Duodenal mucosa (tissue), 2 donors: Measurements from ENCODE around the gene DMD.

Source experiments
- H3K27ac ChIP-seq: one replicate; pipeline ENCODE4 v1.7.0; 2013; ENCODE audit warnings: low read depth, low read length
- H3K27me3 ChIP-seq, 2 donors: one replicate each; pipeline ENCODE4 v1.7.0; 2013; ENCODE audit warnings: low read length in 2 of 2, control low read depth in 1 of 2; ENCODE audit not compliant: insufficient read depth in 2 of 2, control insufficient read depth in 1 of 2
- H3K36me3 ChIP-seq, 2 donors: one replicate each; pipeline ENCODE4 v1.7.0; 2013; ENCODE audit warnings: low read length in 2 of 2, control low read depth in 1 of 2; ENCODE audit not compliant: insufficient read depth in 2 of 2, control insufficient read depth in 1 of 2
- H3K4me1 ChIP-seq, 2 donors: one replicate each; pipeline ENCODE4 v1.7.0; 2013; ENCODE audit warnings: low read length in 2 of 2, control low read depth in 1 of 2; ENCODE audit not compliant: insufficient read depth in 2 of 2, control insufficient read depth in 1 of 2
- H3K4me3 ChIP-seq, 2 donors: one replicate each; pipeline ENCODE4 v1.7.0; 2013; ENCODE audit warnings: low read length in 2 of 2, low read depth in 1 of 2
- H3K9ac ChIP-seq, 2 donors: one replicate each; pipeline ENCODE4 v1.7.0; 2013; ENCODE audit warnings: low read length in 2 of 2, low read depth in 1 of 2
- H3K9me3 ChIP-seq, 2 donors: one replicate each; pipeline ENCODE4 v1.7.0; 2013; ENCODE audit warnings: low read length in 2 of 2, control low read depth in 1 of 2; ENCODE audit not compliant: control insufficient read depth in 1 of 2

The DMD gene

GRCh38 chrX:31319586-31319985, 1891.8 kb downstream of the DMD start:
- H3K27me3 ChIP-seq: no peaks in the 10 kb centered on the region
- no peaks in the 10 kb centered on the region for H3K9me3 ChIP-seq
- no peak overlapping the region for H3K4me3 ChIP-seq
- no peaks in the 10 kb centered on the region for H3K4me1 ChIP-seq
- no peak overlapping the region for H3K9ac ChIP-seq
- no peaks in the 10 kb centered on the region for H3K36me3 ChIP-seq
- H3K27ac ChIP-seq: no peak overlapping the region

- no peaks in the 10 kb centered on the region for H3K4me1 ChIP-seq
- H3K4me3 ChIP-seq: no peak overlapping the region
- no peak overlapping the region for H3K27ac ChIP-seq
Observed at GRCh38 chrX:31318866-31319265, 1892.5 kb downstream of the DMD start.

GRCh38 chrX:31316340-31316991, 1894.9 kb downstream of the DMD start:
- no peak overlapping the region for H3K4me3 ChIP-seq
- H3K9ac ChIP-seq: no peak overlapping the region
- no peaks in the 10 kb centered on the region for H3K36me3 ChIP-seq
- H3K27ac ChIP-seq: no peak overlapping the region
- no peaks in the 10 kb centered on the region for H3K27me3 ChIP-seq
- no peaks in the 10 kb centered on the region for H3K4me1 ChIP-seq
- H3K9me3 ChIP-seq: no peaks in the 10 kb centered on the region

More at GRCh38 chrX:31318866-31319265, 1892.5 kb downstream of the DMD start:
- Histone ChIP-seq H3K9ac (no peak overlapping the region), H3K27me3 (no peaks in the 10 kb centered on the region), H3K36me3 (no peaks in the 10 kb centered on the region), H3K9me3 (no peaks in the 10 kb centered on the region)

GRCh38 chrX:31314921-31315320, 1896.4 kb downstream of the DMD start:
- Histone ChIP-seq H3K27ac (no peak overlapping the region), H3K36me3 (no peaks in the 10 kb centered on the region), H3K4me1 (no peaks in the 10 kb centered on the region), H3K9me3 (no peaks in the 10 kb centered on the region), H3K27me3 (no peaks in the 10 kb centered on the region), H3K9ac (no peak overlapping the region), H3K4me3 (no peak overlapping the region)

- no peaks in the 10 kb centered on the region for H3K9me3 ChIP-seq
- H3K4me1 ChIP-seq: no peaks in the 10 kb centered on the region
- no peak overlapping the region for H3K9ac ChIP-seq
- H3K4me3 ChIP-seq: no peak overlapping the region
- no peaks in the 10 kb centered on the region for H3K36me3 ChIP-seq
- H3K27ac ChIP-seq: no peak overlapping the region
- H3K27me3 ChIP-seq: no peaks in the 10 kb centered on the region
Observed at GRCh38 chrX:31307952-31308351, 1903.4 kb downstream of the DMD start.

DNA sequence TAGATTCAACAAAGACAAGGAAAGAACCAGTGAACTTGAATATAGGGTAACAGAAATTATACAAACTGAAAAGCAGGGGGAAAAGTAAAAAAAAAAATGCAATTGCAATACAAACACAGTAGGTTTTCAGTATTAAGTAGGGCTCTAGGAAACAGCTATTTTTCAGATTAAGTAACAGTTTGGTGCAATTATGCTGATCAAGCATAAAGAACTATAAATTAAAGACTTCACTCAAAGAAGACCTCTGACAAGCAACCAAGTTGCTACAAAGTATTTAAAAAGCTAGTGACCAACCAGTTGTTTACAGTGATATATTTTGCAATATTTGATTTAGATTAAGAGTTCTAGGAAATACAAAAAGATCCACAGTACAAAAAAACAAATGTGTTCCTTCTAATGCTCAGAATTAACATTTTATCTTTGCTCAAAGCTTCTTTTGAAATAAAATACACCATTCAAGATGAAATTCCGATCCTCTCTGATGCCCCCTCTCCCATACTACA, 1908.7 kb downstream of the DMD start:
- H3K27ac ChIP-seq: no peak overlapping the region
- no peaks in the 10 kb centered on the region for H3K27me3 ChIP-seq
- H3K4me1 ChIP-seq: no peaks in the 10 kb centered on the region
- H3K9ac ChIP-seq: no peak overlapping the region
- no peaks in the 10 kb centered on the region for H3K36me3 ChIP-seq
- H3K9me3 ChIP-seq: no peaks in the 10 kb centered on the region
- no peak overlapping the region for H3K4me3 ChIP-seq

GRCh38 chrX:31301941-31302340, 1909.4 kb downstream of the DMD start:
- Histone ChIP-seq H3K27me3 (no peaks in the 10 kb centered on the region), H3K27ac (no peak overlapping the region), H3K36me3 (no peaks in the 10 kb centered on the region), H3K9me3 (no peaks in the 10 kb centered on the region), H3K4me3 (no peak overlapping the region), H3K9ac (no peak overlapping the region), H3K4me1 (no peaks in the 10 kb centered on the region)

GRCh38 chrX:31301203-31301602, 1910.1 kb downstream of the DMD start:
- Histone ChIP-seq H3K4me3 (no peak overlapping the region), H3K36me3 (no peaks in the 10 kb centered on the region), H3K27me3 (no peaks in the 10 kb centered on the region), H3K9ac (no peak overlapping the region), H3K9me3 (no peaks in the 10 kb centered on the region), H3K4me1 (no peaks in the 10 kb centered on the region), H3K27ac (no peak overlapping the region)

- Histone ChIP-seq H3K27ac (no peak overlapping the region), H3K4me3 (no peak overlapping the region), H3K9ac (no peak overlapping the region), H3K27me3 (no peaks in the 10 kb centered on the region), H3K36me3 (no peaks in the 10 kb centered on the region), H3K4me1 (no peaks in the 10 kb centered on the region), H3K9me3 (no peaks in the 10 kb centered on the region)
Observed at GRCh38 chrX:31298916-31299315, 1912.4 kb downstream of the DMD start.

DNA sequence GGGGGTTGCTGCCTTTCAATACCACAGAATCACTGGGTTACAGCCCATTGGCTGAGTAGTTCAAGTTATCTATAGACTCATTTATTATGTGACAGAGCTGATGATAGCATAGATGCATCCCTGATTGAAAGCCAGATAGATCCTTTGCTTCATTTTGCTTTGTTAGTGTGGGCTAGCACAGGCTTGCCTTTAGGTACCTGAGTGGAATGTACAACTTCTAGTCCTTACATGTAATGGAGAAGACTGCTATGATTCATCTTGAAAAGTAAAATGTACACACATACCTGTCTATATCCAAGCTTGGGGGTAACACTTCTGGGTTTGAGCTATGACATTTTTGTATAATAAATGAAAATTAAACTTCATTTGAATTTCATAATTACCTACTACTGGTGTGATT, 1913.5 kb downstream of the DMD start:
- no peaks in the 10 kb centered on the region for H3K36me3 ChIP-seq
- H3K4me3 ChIP-seq: no peak overlapping the region
- H3K9me3 ChIP-seq: no peaks in the 10 kb centered on the region
- no peak overlapping the region for H3K27ac ChIP-seq
- no peaks in the 10 kb centered on the region for H3K4me1 ChIP-seq
- no peak overlapping the region for H3K9ac ChIP-seq
- no peaks in the 10 kb centered on the region for H3K27me3 ChIP-seq
